ENCODE results near the gene CTNNB1. TPM values are rescaled to one million over a fixed set of nuclear protein-coding genes. Genes with fewer than 3 reads are reported as not detected.

CTNNB1 gene
- total RNA-seq, 1 experiment from 2014 or later: 387 TPM

DNA sequence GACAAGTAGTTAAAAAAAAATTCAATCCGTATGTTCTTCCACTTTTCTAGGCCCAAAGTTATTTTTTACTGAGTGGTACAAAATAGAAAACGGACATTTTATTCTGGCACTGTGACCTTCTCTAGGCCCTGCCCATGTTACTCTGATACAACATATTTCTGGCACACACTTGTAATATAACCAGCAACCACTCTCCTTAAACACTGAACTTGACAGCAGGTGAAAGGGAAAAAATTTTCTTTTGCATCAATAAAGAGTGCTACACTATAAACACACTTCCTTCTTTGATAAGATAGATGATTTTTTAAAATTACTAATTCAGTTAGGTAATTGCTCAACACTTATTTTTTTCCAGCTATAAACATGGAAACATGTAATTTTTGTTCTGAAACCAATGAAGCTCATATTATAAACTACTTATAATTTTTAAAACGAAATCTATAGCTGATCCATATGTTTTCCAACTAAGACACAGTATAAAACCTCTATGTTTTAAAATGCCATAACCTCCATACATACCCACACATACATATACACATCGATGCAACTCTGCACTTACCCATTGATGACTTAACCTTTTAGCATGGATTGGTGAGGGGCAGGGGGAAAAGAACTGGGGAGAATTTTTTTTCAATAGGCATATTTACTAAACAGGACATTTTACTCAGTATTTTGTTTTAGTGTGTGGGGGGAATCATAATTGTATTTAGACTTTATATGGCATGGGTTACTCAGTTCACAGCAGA is 5.3 kb upstream of the CTNNB1 start (continued):
- TF ChIP-seq, protein P1, sequence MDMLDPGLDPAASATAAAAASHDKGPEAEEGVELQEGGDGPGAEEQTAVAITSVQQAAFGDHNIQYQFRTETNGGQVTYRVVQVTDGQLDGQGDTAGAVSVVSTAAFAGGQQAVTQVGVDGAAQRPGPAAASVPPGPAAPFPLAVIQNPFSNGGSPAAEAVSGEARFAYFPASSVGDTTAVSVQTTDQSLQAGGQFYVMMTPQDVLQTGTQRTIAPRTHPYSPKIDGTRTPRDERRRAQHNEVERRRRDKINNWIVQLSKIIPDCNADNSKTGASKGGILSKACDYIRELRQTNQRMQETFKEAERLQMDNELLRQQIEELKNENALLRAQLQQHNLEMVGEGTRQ (CRISPR knock-in tag; IDR thresholded peaks at IDR 0.05): no peak
- TF ChIP-seq GABPB1 (CRISPR knock-in tag; IDR thresholded peaks at IDR 0.05) (no peak), RELA (CRISPR knock-in tag; IDR thresholded peaks at IDR 0.05; ENCODE audit: borderline replicate concordance) (no peak), CREM (CRISPR knock-in tag; IDR thresholded peaks at IDR 0.05) (no peak)

DNA sequence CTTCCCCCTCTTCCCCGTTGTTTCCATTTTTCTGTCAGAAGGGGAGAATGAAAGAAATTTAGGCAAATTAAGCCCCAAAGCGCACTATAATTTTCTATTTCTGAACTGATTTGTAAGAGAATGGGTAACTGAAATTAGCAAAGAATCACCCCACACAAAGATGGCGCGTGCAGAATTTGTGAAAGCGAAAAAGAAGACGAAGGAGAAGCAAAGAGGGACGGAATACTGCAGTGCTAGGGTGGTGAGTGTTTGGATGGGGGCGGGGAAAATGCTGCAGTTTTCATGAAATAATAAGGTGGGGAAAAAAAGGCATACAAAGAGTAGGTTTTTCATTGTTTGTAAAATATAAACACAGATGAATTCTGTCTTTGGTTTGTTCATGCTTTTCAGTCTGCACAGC is 4.6 kb upstream of the CTNNB1 start:
- POLR2A ChIA-PET: no interaction called here
- Mint-ChIP-seq H3K27ac (no peak overlapping the region), H3K9me3 (no peaks in the 10 kb centered on the region), H3K4me1 (peaks cover 8% of the 10 kb centered on the region), H3K36me3 (no peaks in the 10 kb centered on the region), H3K27me3 (ENCODE audit: low read depth) (no peaks in the 10 kb centered on the region; the same call in 1 of the 2 replicates), H3K4me3 (no peak overlapping the region)
- DNase-seq (ENCODE audit: low spot score) (no peak), ATAC-seq (no peak)
- no peak for TF ChIP-seq ZNF423 (CRISPR knock-in tag; IDR thresholded peaks at IDR 0.05)
- TF ChIP-seq PRRX2 (CRISPR knock-in tag; IDR thresholded peaks at IDR 0.05): no peak
- TF ChIP-seq, protein P2, sequence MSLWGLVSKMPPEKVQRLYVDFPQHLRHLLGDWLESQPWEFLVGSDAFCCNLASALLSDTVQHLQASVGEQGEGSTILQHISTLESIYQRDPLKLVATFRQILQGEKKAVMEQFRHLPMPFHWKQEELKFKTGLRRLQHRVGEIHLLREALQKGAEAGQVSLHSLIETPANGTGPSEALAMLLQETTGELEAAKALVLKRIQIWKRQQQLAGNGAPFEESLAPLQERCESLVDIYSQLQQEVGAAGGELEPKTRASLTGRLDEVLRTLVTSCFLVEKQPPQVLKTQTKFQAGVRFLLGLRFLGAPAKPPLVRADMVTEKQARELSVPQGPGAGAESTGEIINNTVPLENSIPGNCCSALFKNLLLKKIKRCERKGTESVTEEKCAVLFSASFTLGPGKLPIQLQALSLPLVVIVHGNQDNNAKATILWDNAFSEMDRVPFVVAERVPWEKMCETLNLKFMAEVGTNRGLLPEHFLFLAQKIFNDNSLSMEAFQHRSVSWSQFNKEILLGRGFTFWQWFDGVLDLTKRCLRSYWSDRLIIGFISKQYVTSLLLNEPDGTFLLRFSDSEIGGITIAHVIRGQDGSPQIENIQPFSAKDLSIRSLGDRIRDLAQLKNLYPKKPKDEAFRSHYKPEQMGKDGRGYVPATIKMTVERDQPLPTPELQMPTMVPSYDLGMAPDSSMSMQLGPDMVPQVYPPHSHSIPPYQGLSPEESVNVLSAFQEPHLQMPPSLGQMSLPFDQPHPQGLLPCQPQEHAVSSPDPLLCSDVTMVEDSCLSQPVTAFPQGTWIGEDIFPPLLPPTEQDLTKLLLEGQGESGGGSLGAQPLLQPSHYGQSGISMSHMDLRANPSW (CRISPR knock-in tag; conservative IDR thresholded peaks at IDR 0.05; ENCODE audit: low read depth): no peak
- TF ChIP-seq, protein P3, sequence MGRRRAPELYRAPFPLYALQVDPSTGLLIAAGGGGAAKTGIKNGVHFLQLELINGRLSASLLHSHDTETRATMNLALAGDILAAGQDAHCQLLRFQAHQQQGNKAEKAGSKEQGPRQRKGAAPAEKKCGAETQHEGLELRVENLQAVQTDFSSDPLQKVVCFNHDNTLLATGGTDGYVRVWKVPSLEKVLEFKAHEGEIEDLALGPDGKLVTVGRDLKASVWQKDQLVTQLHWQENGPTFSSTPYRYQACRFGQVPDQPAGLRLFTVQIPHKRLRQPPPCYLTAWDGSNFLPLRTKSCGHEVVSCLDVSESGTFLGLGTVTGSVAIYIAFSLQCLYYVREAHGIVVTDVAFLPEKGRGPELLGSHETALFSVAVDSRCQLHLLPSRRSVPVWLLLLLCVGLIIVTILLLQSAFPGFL (CRISPR knock-in tag; IDR thresholded peaks at IDR 0.05; ENCODE audit: borderline replicate concordance): no peak
- no peak for TF ChIP-seq TP53 (CRISPR knock-in tag; IDR thresholded peaks at IDR 0.05)
- no peak for TF ChIP-seq ZNF317 (CRISPR knock-in tag; IDR thresholded peaks at IDR 0.05; ENCODE audit: borderline replicate concordance, low read depth)
- no peak for TF ChIP-seq FOXP1 (CRISPR knock-in tag; IDR thresholded peaks at IDR 0.05; ENCODE audit: borderline replicate concordance)
- CTCF ChIA-PET: no interaction called here

DNA sequence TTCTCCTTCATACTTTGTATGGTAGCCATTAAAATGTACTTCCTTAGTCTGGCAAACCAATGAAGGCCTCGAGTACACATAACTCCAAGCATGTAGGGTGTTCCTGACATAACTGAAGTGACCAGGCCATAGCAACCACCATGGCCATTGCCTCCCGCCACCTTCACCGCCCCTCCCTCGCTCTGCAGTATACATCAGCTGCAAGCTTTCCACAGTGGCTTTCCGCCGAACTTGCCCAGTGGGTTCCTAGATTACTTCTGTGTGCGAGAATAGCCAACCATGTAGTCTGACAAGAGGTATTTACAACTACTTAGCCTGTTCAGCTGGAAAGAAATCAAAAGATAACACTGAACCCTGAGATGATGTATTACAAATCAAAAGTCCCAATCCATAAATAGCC is 3.4 kb upstream of the CTNNB1 start:
- ChIA-PET CTCF (no interaction called here), POLR2A (interaction anchor here (0.6 kb wide), 1 partner anchor 9 kb away, joined by 6 read pairs; no protein-coding TSS in a partner anchor)
- Mint-ChIP-seq H3K4me1 (peaks cover 8% of the 10 kb centered on the region), H3K4me3 (no peak overlapping the region), H3K27me3 (ENCODE audit: low read depth) (no peaks in the 10 kb centered on the region; the same call in 1 of the 2 replicates), H3K9me3 (no peaks in the 10 kb centered on the region), H3K36me3 (no peaks in the 10 kb centered on the region), H3K27ac (no peak overlapping the region)
- ATAC-seq: no peak
- DNase-seq (ENCODE audit: low spot score): no peak
- no peak for TF ChIP-seq RORB (CRISPR knock-in tag; IDR thresholded peaks at IDR 0.05)
- no peak for TF ChIP-seq NFYB (CRISPR knock-in tag; conservative IDR thresholded peaks at IDR 0.05; ENCODE audit: low read depth)
- TF ChIP-seq, protein P4, sequence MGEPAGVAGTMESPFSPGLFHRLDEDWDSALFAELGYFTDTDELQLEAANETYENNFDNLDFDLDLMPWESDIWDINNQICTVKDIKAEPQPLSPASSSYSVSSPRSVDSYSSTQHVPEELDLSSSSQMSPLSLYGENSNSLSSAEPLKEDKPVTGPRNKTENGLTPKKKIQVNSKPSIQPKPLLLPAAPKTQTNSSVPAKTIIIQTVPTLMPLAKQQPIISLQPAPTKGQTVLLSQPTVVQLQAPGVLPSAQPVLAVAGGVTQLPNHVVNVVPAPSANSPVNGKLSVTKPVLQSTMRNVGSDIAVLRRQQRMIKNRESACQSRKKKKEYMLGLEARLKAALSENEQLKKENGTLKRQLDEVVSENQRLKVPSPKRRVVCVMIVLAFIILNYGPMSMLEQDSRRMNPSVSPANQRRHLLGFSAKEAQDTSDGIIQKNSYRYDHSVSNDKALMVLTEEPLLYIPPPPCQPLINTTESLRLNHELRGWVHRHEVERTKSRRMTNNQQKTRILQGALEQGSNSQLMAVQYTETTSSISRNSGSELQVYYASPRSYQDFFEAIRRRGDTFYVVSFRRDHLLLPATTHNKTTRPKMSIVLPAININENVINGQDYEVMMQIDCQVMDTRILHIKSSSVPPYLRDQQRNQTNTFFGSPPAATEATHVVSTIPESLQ (CRISPR knock-in tag; IDR thresholded peaks at IDR 0.05): no peak
- no peak for TF ChIP-seq SMAD3 (CRISPR knock-in tag; IDR thresholded peaks at IDR 0.05; ENCODE audit: borderline replicate concordance)
- TF ChIP-seq, protein P5, sequence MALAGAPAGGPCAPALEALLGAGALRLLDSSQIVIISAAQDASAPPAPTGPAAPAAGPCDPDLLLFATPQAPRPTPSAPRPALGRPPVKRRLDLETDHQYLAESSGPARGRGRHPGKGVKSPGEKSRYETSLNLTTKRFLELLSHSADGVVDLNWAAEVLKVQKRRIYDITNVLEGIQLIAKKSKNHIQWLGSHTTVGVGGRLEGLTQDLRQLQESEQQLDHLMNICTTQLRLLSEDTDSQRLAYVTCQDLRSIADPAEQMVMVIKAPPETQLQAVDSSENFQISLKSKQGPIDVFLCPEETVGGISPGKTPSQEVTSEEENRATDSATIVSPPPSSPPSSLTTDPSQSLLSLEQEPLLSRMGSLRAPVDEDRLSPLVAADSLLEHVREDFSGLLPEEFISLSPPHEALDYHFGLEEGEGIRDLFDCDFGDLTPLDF (CRISPR knock-in tag; IDR thresholded peaks at IDR 0.05): no peak
- no peak for TF ChIP-seq NFE2L1 (CRISPR knock-in tag; IDR thresholded peaks at IDR 0.05)
- TF ChIP-seq SP1 (CRISPR knock-in tag; conservative IDR thresholded peaks at IDR 0.05): no peak
- no peak for TF ChIP-seq TEAD4 (CRISPR knock-in tag; IDR thresholded peaks at IDR 0.05)
- TF ChIP-seq ELF4 (CRISPR knock-in tag; IDR thresholded peaks at IDR 0.05; ENCODE audit: low read depth): no peak
- no peak for TF ChIP-seq CREB1 (CRISPR knock-in tag; IDR thresholded peaks at IDR 0.05)
- TF ChIP-seq, protein P6, sequence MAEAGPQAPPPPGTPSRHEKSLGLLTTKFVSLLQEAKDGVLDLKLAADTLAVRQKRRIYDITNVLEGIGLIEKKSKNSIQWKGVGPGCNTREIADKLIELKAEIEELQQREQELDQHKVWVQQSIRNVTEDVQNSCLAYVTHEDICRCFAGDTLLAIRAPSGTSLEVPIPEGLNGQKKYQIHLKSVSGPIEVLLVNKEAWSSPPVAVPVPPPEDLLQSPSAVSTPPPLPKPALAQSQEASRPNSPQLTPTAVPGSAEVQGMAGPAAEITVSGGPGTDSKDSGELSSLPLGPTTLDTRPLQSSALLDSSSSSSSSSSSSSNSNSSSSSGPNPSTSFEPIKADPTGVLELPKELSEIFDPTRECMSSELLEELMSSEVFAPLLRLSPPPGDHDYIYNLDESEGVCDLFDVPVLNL (CRISPR knock-in tag; IDR thresholded peaks at IDR 0.05; ENCODE audit: borderline replicate concordance, low read depth): no peak
- no peak for TF ChIP-seq NR1H2 (CRISPR knock-in tag; IDR thresholded peaks at IDR 0.05)
- no peak for TF ChIP-seq NFATC4 (CRISPR knock-in tag; IDR thresholded peaks at IDR 0.05)

All from WTC11 (cell line).